Measurements from ENCODE around the gene TECTA. TPM values are rescaled to one million over a fixed set of nuclear protein-coding genes. Genes with fewer than 3 reads are reported as not detected.

TECTA gene
- total RNA-seq, 1 donor from 2014 or later = 2.3 TPM

DNA sequence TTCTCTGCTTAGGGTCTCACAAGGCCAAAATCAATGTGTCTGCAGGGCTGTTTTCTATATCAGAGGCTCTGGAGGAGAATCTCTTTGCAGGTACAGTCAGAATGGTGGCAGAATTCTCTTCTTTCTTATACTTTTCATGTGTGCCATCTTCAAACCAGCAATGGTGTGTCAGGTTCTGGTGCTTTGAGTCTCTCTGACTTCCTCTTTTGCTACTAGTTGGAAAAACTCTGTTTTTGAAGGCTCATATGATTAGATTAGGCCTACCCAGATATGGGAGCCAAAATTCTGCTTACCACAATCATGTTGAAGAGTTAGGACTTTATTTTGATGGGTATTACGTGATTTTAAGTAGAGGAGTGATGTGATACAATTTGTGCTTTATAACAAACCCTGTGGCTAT lies 18.8 kb upstream of the TECTA start:
- Mint-ChIP-seq H3K27me3 (no peaks in the 10 kb centered on the region), H3K4me3 (no peak overlapping the region), H3K36me3 (peaks cover 28% of the 10 kb centered on the region), H3K4me1 (ENCODE audit: unreplicated experiment) (no peaks in the 10 kb centered on the region), H3K9me3 (no peaks in the 10 kb centered on the region), H3K27ac (no peak overlapping the region)
- TF ChIP-seq, protein P1, sequence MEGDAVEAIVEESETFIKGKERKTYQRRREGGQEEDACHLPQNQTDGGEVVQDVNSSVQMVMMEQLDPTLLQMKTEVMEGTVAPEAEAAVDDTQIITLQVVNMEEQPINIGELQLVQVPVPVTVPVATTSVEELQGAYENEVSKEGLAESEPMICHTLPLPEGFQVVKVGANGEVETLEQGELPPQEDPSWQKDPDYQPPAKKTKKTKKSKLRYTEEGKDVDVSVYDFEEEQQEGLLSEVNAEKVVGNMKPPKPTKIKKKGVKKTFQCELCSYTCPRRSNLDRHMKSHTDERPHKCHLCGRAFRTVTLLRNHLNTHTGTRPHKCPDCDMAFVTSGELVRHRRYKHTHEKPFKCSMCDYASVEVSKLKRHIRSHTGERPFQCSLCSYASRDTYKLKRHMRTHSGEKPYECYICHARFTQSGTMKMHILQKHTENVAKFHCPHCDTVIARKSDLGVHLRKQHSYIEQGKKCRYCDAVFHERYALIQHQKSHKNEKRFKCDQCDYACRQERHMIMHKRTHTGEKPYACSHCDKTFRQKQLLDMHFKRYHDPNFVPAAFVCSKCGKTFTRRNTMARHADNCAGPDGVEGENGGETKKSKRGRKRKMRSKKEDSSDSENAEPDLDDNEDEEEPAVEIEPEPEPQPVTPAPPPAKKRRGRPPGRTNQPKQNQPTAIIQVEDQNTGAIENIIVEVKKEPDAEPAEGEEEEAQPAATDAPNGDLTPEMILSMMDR (conservative IDR thresholded peaks at IDR 0.05) = no peak
- no peak for DNase-seq (ENCODE audit: extremely low spot score, unreplicated experiment)

DNA sequence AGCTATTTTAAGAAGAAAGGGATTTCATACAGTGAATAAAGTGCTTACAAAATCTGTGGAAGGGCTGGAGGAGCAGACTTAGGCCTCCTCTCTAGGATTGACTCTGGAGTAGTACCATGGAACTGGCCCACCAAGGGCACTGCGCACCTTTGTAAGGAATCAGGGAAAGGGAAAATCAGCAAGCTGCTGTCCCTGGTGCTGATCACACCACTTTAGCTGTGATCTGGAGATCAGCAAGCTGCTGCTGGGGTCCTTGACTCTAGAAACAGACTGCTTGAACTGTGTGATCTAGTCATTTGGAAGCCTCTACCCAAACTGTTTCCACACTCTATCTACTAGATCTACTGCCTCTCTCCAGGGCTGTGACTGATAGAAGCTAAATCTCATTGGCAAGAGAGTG lies 18.4 kb upstream of the TECTA start:
- H3K27ac Mint-ChIP-seq = no peak overlapping the region
- peaks cover 32% of the 10 kb centered on the region for H3K36me3 Mint-ChIP-seq
- DNase-seq (ENCODE audit: extremely low spot score, unreplicated experiment) = no peak
- H3K4me3 Mint-ChIP-seq = no peak overlapping the region
- H3K27me3 Mint-ChIP-seq = no peaks in the 10 kb centered on the region
- H3K4me1 Mint-ChIP-seq (ENCODE audit: unreplicated experiment) = no peaks in the 10 kb centered on the region
- no peaks in the 10 kb centered on the region for H3K9me3 Mint-ChIP-seq
- TF ChIP-seq, protein P1 (conservative IDR thresholded peaks at IDR 0.05) = no peak

DNA sequence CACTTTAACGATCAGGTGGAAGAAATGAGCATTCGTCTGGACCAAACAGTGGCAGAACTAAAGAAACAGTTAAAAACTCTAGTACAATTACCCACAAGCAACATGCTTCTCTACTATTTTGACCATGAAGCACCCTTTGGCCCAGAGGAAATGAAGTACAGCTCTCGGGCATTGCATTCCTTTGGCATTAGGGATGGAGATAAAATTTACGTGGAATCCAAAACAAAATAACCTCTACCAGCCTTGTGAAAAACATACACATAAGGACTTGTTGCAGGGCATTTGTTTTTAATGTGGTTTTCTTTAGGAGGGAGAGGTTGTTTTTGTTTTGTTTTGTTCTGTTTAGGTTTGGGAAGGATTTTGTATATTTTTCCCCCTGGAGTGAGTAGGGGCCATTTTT lies 14.2 kb upstream of the TECTA start:
- TF ChIP-seq, protein P1 (conservative IDR thresholded peaks at IDR 0.05) = no peak
- Mint-ChIP-seq H3K4me3 (no peak overlapping the region), H3K36me3 (peaks cover 32% of the 10 kb centered on the region), H3K4me1 (ENCODE audit: unreplicated experiment) (no peaks in the 10 kb centered on the region), H3K27ac (no peak overlapping the region), H3K9me3 (no peaks in the 10 kb centered on the region), H3K27me3 (no peaks in the 10 kb centered on the region)
- DNase-seq (ENCODE audit: extremely low spot score, unreplicated experiment) = no peak

DNA sequence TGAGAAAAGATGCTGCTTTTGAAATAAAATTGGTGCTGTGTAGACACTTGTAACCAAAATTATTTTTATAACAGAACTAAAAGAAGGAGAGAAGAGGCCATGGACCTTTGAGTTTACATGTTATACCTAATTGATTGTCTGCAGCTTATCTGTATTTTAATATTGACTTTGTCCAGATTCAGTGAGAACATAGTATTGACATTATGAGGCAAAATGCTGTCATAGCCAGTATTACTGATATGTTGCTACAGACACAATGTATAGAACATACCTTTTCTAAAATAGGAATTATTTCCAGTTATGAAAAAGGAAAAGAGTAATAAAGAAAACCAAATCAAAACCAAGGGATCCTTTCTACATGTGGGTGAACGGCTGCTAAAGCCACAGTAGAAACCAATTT lies 11.5 kb upstream of the TECTA start:
- H3K27me3 Mint-ChIP-seq = no peaks in the 10 kb centered on the region
- peaks cover 5% of the 10 kb centered on the region for H3K9me3 Mint-ChIP-seq
- no peak overlapping the region for H3K27ac Mint-ChIP-seq
- DNase-seq (ENCODE audit: extremely low spot score, unreplicated experiment) = no peak
- no peak overlapping the region for H3K4me3 Mint-ChIP-seq
- TF ChIP-seq, protein P1 (conservative IDR thresholded peaks at IDR 0.05) = no peak
- no peaks in the 10 kb centered on the region for H3K4me1 Mint-ChIP-seq (ENCODE audit: unreplicated experiment)
- peaks cover 27% of the 10 kb centered on the region for H3K36me3 Mint-ChIP-seq

DNA sequence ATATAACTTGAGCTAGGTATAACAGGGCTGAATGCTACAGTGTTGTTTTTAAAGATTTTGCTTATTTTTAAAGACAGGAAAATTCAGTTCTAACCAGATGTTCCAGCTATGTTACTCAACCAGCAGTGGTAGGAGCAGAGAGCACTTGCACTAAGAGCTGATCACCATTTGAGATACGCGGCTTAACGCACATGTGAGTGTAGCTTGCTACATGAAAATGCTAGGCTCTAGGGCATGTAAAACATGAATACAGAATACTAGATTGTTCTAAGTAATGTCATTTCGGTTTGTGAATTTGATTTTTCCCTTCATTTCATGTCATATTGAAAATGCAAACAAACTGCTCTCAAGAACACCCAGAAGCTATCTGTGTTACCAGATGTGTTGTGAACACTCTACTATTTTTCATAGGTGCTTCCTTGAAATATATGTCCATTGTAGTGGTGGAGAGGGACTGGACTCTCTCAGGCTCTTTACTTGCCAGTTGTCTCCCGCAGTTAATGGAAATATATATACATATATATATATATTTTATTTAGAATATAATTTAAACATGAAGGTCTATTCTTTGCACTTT lies 10.8 kb upstream of the TECTA start:
- TF ChIP-seq, protein P1 (conservative IDR thresholded peaks at IDR 0.05) = no peak
- Mint-ChIP-seq H3K27me3 (no peaks in the 10 kb centered on the region), H3K4me3 (no peak overlapping the region), H3K4me1 (ENCODE audit: unreplicated experiment) (no peaks in the 10 kb centered on the region), H3K27ac (no peak overlapping the region), H3K36me3 (peaks cover 27% of the 10 kb centered on the region), H3K9me3 (peaks cover 5% of the 10 kb centered on the region)
- DNase-seq (ENCODE audit: extremely low spot score, unreplicated experiment) = no peak

All from type B pancreatic cell (in vitro differentiated cells).